DOHH2 (cell line): ENCODE measurements around the gene CACHD1.

Experiments used
- CTCF ChIP-seq: fragments of 200-600 bp; sonication (generic); IDR thresholded peaks from one replicate; pipeline ENCODE4 v1.5.1; 2014; ENCODE audit warnings: antibody characterized with exemption, mild to moderate bottlenecking, low read depth, low read length; ENCODE audit not compliant: poor library complexity, severe bottlenecking
- EZH2phosphoT487 ChIP-seq: fragments of 200-600 bp; sonication (generic); IDR thresholded peaks from 2 replicates; pipeline ENCODE4 v1.6.1; 2017; ENCODE audit warnings: borderline replicate concordance, mild to moderate bottlenecking, antibody characterized with exemption, low read length, moderate library complexity, mixed read lengths

DNA sequence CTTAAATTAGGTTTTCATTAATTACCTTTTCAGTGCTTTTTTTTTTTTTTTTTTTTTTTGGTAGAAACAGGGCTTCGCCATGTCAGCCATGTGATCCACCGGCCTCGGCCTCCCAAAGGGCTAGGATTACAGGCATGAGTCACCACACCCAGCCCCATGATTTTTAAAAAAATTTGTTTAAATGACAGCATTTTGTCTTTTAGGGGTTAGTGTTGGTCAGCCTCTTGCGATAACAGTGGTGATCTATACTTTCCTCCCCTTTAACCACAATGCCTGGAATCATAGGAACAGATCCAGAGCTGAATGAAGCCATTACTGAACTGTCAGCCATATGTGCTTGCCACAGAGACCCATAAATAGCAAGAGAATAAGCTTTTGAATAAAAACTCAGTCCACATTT lies 73.9 kb downstream of the CACHD1 start:
- TF ChIP-seq EZH2phosphoT487 = no peak
- no peak for TF ChIP-seq CTCF
